Neural cell (in vitro differentiated cells): ENCODE results near the gene EIF2D. TPM values are rescaled to one million over a fixed set of nuclear protein-coding genes. Genes with fewer than 3 reads are reported as not detected.

Source experiments
- H2AFZ ChIP-seq: fragments of 200-600, 300-800 bp; sonication (generic), shearing (Covaris generic); 2 replicates; pipeline ENCODE4 v1.6.0; 2014; ENCODE audit warnings: low read depth, mild to moderate bottlenecking, antibody characterized with exemption, low read length, moderate library complexity
- H3F3A ChIP-seq: fragments of 200-600 bp; shearing (Covaris generic); 2 replicates; pipeline ENCODE4 v1.6.1; 2016; ENCODE audit warnings: mild to moderate bottlenecking, moderate library complexity, mixed read lengths, antibody characterized with exemption, low read length; ENCODE audit not compliant: insufficient read depth, poor library complexity, severe bottlenecking
- H3K27ac ChIP-seq: fragments of 200-600, 300-800 bp; sonication (generic), shearing (Covaris generic); 2 replicates; pipeline ENCODE4 v1.5.1; 2014; ENCODE audit warnings: mild to moderate bottlenecking, low read length, moderate library complexity
- H3K27me3 ChIP-seq: fragments of 300-800, 200-600 bp; sonication (generic), shearing (Covaris generic); 2 replicates; pipeline ENCODE4 v1.6.0; 2014; ENCODE audit warnings: mild to moderate bottlenecking, low read depth, low read length, moderate library complexity; ENCODE audit not compliant: insufficient read depth
- H3K36me3 ChIP-seq: fragments of 300-800, 200-600 bp; sonication (generic), shearing (Covaris generic); 2 replicates; pipeline ENCODE4 v1.5.1; 2014; ENCODE audit warnings: mild to moderate bottlenecking, antibody characterized with exemption, low read length, moderate library complexity; ENCODE audit not compliant: insufficient read depth
- H3K4me2 ChIP-seq: fragments of 300-800, 200-600 bp; sonication (generic), shearing (Covaris generic); 2 replicates; pipeline ENCODE4 v1.6.0; 2014; ENCODE audit warnings: mild to moderate bottlenecking, low read length
- H3K4me3 ChIP-seq: fragments of 300-800, 200-600 bp; sonication (generic), shearing (Covaris generic); 2 replicates; pipeline ENCODE4 v1.5.1; 2014; ENCODE audit warnings: mild to moderate bottlenecking, low read length, moderate library complexity
- H3K79me2 ChIP-seq: fragments of 200-600 bp; shearing (Covaris generic); replicated peaks from 2 replicates; pipeline ENCODE4 v1.6.0; 2014; ENCODE audit warnings: mild to moderate bottlenecking, low read length, moderate library complexity; ENCODE audit not compliant: insufficient read depth
- H3K9ac ChIP-seq: fragments of 300-800, 200-600 bp; sonication (generic), shearing (Covaris generic); 2 replicates; pipeline ENCODE4 v1.6.1; 2016; ENCODE audit warnings: mild to moderate bottlenecking, low read length, mixed read lengths
- H3K9me2 ChIP-seq: fragments of 200-600 bp; shearing (Covaris generic); 2 replicates; pipeline ENCODE4 v1.6.1; 2016; ENCODE audit warnings: mild to moderate bottlenecking, low read length, mixed read lengths; ENCODE audit not compliant: insufficient read depth
- H3K9me3 ChIP-seq: fragments of 200-600, 300-800 bp; sonication (generic), shearing (Covaris generic); 2 replicates; pipeline ENCODE4 v1.6.1; 2016; ENCODE audit warnings: mild to moderate bottlenecking, mixed run types, low read length, moderate library complexity, mixed read lengths
- H4K20me1 ChIP-seq: fragments of 200-600 bp; shearing (Covaris generic); 2 replicates; pipeline ENCODE4 v1.6.1; 2016; ENCODE audit warnings: mild to moderate bottlenecking, mixed run types; ENCODE audit not compliant: insufficient read depth
- EP300 ChIP-seq: fragments of 450-650 bp; conservative IDR thresholded peaks from 2 replicates; pipeline ENCODE4 v1.6.1; 2014; ENCODE audit warnings: antibody characterized with exemption, mild to moderate bottlenecking, moderate library complexity; ENCODE audit not compliant: poor library complexity, severe bottlenecking
- EZH2 ChIP-seq: fragments of 200-600, 300-800 bp; shearing (Covaris generic), sonication (generic); IDR thresholded peaks from 2 replicates; pipeline ENCODE4 v1.6.1; 2014; ENCODE audit warnings: antibody characterized with exemption, low read length, borderline replicate concordance, mild to moderate bottlenecking; ENCODE audit not compliant: insufficient read depth, poor library complexity, severe bottlenecking
- MXI1 ChIP-seq: fragments of 450-650 bp; conservative IDR thresholded peaks from 2 replicates; pipeline ENCODE4 v1.6.1; 2014; ENCODE audit warnings: antibody characterized with exemption, mild to moderate bottlenecking; ENCODE audit not compliant: poor library complexity, severe bottlenecking
- POLR2AphosphoS5 ChIP-seq: IDR thresholded peaks from 2 replicates; pipeline ENCODE4 v1.6.1; 2012
- RAD21 ChIP-seq: fragments of 450-650 bp; conservative IDR thresholded peaks from 2 replicates; pipeline ENCODE4 v1.6.1; 2014; ENCODE audit warnings: antibody characterized with exemption, mild to moderate bottlenecking, moderate library complexity
- SMC3 ChIP-seq: fragments of 450-650 bp; conservative IDR thresholded peaks from 2 replicates; pipeline ENCODE4 v1.6.1; 2014; ENCODE audit warnings: antibody characterized with exemption, mild to moderate bottlenecking, moderate library complexity; ENCODE audit not compliant: poor library complexity
- TAF1 ChIP-seq: IDR thresholded peaks from 2 replicates; pipeline ENCODE4 v1.6.1; 2012; ENCODE audit warnings: low read depth
- polyA plus RNA-seq: library from polyadenylated mRNA; depleted of rRNA; stranded (reverse); fragments of >200 nt; gene quantifications from 2 replicates; pipeline ENCODE4 v1.2.3, GENCODE V29; 2014
- TF ChIP-seq, protein P1 (sequence below): IDR thresholded peaks from 2 replicates; pipeline ENCODE4 v1.6.1; 2012; ENCODE audit warnings: borderline replicate concordance
- TF ChIP-seq, protein P2 (sequence below): fragments of 450-650 bp; IDR thresholded peaks from 2 replicates; pipeline ENCODE4 v1.5.1; 2014; ENCODE audit warnings: antibody characterized with exemption, mild to moderate bottlenecking, moderate library complexity; ENCODE audit not compliant: poor library complexity, severe bottlenecking

The EIF2D gene
- polyA plus RNA-seq, 1 donor from 2014 or later: 37.1 TPM

DNA sequence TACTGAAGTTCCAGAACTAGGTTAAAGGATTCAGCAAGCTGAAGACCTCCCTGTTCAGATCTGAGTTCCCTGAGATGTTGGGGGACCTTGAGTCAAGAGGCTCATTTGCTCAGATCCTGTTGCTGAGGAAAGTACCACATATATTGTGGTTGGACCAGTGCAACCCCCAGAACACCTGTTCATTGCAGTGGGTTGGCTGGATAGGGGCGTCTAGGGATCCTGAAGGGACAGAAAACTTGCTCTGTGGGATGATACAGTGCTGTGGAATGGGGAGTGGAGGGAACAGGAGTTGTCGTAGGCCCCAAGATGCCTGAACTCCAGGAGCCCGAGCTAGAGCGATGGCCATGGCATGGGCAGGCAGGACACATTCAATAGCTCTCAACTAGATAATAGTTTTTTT is 47.9 kb upstream of the EIF2D start:
- no peak overlapping the region for H3K27ac ChIP-seq
- H3K4me3 ChIP-seq: no peak overlapping the region
- H3K4me2 ChIP-seq: no peak overlapping the region
- H2AFZ ChIP-seq: no peak overlapping the region
- H3K27me3 ChIP-seq: peaks cover 9% of the 10 kb centered on the region
- no peaks in the 10 kb centered on the region for H4K20me1 ChIP-seq
- H3K9me3 ChIP-seq: no peaks in the 10 kb centered on the region
- TF ChIP-seq SMC3: no peak
- TF ChIP-seq EZH2: no peak
- no peak for TF ChIP-seq TAF1
- TF ChIP-seq MXI1: no peak
- TF ChIP-seq, protein P1, sequence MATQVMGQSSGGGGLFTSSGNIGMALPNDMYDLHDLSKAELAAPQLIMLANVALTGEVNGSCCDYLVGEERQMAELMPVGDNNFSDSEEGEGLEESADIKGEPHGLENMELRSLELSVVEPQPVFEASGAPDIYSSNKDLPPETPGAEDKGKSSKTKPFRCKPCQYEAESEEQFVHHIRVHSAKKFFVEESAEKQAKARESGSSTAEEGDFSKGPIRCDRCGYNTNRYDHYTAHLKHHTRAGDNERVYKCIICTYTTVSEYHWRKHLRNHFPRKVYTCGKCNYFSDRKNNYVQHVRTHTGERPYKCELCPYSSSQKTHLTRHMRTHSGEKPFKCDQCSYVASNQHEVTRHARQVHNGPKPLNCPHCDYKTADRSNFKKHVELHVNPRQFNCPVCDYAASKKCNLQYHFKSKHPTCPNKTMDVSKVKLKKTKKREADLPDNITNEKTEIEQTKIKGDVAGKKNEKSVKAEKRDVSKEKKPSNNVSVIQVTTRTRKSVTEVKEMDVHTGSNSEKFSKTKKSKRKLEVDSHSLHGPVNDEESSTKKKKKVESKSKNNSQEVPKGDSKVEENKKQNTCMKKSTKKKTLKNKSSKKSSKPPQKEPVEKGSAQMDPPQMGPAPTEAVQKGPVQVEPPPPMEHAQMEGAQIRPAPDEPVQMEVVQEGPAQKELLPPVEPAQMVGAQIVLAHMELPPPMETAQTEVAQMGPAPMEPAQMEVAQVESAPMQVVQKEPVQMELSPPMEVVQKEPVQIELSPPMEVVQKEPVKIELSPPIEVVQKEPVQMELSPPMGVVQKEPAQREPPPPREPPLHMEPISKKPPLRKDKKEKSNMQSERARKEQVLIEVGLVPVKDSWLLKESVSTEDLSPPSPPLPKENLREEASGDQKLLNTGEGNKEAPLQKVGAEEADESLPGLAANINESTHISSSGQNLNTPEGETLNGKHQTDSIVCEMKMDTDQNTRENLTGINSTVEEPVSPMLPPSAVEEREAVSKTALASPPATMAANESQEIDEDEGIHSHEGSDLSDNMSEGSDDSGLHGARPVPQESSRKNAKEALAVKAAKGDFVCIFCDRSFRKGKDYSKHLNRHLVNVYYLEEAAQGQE: no peak
- TF ChIP-seq POLR2AphosphoS5: no peak
- TF ChIP-seq EP300: no peak
- TF ChIP-seq RAD21: no peak
- TF ChIP-seq, protein P2, sequence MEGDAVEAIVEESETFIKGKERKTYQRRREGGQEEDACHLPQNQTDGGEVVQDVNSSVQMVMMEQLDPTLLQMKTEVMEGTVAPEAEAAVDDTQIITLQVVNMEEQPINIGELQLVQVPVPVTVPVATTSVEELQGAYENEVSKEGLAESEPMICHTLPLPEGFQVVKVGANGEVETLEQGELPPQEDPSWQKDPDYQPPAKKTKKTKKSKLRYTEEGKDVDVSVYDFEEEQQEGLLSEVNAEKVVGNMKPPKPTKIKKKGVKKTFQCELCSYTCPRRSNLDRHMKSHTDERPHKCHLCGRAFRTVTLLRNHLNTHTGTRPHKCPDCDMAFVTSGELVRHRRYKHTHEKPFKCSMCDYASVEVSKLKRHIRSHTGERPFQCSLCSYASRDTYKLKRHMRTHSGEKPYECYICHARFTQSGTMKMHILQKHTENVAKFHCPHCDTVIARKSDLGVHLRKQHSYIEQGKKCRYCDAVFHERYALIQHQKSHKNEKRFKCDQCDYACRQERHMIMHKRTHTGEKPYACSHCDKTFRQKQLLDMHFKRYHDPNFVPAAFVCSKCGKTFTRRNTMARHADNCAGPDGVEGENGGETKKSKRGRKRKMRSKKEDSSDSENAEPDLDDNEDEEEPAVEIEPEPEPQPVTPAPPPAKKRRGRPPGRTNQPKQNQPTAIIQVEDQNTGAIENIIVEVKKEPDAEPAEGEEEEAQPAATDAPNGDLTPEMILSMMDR: no peak
- no peaks in the 10 kb centered on the region for H3K79me2 ChIP-seq
- H3F3A ChIP-seq: no peaks in the 10 kb centered on the region
- H3K36me3 ChIP-seq: no peaks in the 10 kb centered on the region
- H3K9ac ChIP-seq: no peak overlapping the region
- H3K9me2 ChIP-seq: no peaks in the 10 kb centered on the region

DNA sequence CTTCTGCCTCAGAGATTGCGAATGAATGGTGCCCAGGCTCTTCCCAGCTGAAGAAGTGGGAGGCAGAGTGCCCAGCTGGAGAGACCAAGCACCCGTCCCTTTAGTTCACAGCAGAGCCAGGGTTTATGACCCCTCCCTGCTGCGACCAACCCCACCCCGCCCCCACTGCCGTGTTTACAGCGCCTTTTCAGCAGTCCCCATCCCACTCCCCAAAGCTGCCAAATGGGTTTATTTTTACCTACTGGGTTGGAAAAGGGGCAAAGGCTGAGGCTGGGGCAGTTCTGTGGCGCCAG is 46.7 kb upstream of the EIF2D start:
- Histone ChIP-seq H3F3A (no peaks in the 10 kb centered on the region), H4K20me1 (no peaks in the 10 kb centered on the region), H3K9me2 (no peaks in the 10 kb centered on the region), H3K79me2 (no peaks in the 10 kb centered on the region), H3K27ac (no peak overlapping the region), H3K4me2 (no peak overlapping the region), H2AFZ (no peak overlapping the region), H3K27me3 (peaks cover 6% of the 10 kb centered on the region), H3K36me3 (no peaks in the 10 kb centered on the region), H3K4me3 (no peak overlapping the region), H3K9me3 (no peaks in the 10 kb centered on the region), H3K9ac (no peak overlapping the region)
- TF ChIP-seq EZH2: no peak
